Activated CD4-positive, alpha-beta memory T cell treated with anti-CD3 and anti-CD28 coated beads for 36 hours (primary cell): ENCODE data around the gene OCRL. TPM values are rescaled to one million over a fixed set of nuclear protein-coding genes. Genes with fewer than 3 reads are reported as not detected.
"Not testable (repeated sequence)": the region's sequence is repeated elsewhere in the genome, so short reads cannot be mapped to it uniquely, and the experiment has no call there.

ENCODE experiments used
- CTCF ChIA-PET: fragments of 350-600 bp; sonication (Branson Sonifier 250); formaldehyde crosslinking; loops from one replicate; lab custom pipeline; 2021; ENCODE audit warnings: antibody characterized with exemption, inconsistent platforms; lab: Charles Lee
- POLR2A ChIA-PET: fragments of 350-600 bp; sonication (Branson Sonifier 250); formaldehyde crosslinking; loops from one replicate; lab custom pipeline; 2021; ENCODE audit warnings: antibody characterized with exemption; lab: Charles Lee
- DNase-seq: peaks from one replicate; pipeline ENCODE4 v3.0.0-alpha.2; 2020
- H3K27ac Mint-ChIP-seq: one replicate; pipeline ENCODE4 v1.8.0; 2021; ENCODE audit warnings: mixed read lengths
- H3K27me3 Mint-ChIP-seq: one replicate; pipeline ENCODE4 v1.8.0; 2021; ENCODE audit warnings: mixed read lengths
- H3K36me3 Mint-ChIP-seq: one replicate; pipeline ENCODE4 v1.8.0; 2021; ENCODE audit warnings: mixed read lengths
- H3K4me1 Mint-ChIP-seq: one replicate; pipeline ENCODE4 v1.8.0; 2021; ENCODE audit warnings: low read depth, mixed read lengths
- H3K4me3 Mint-ChIP-seq: one replicate; pipeline ENCODE4 v1.8.0; 2021; ENCODE audit warnings: mild to moderate bottlenecking, mixed read lengths
- H3K9me3 Mint-ChIP-seq: one replicate; pipeline ENCODE4 v1.8.0; 2021; ENCODE audit warnings: mixed read lengths
- intact Hi-C: fragments of 100-400 bp; cut with micrococcal nuclease; formaldehyde crosslinking; loops from one replicate; pipeline ENCODE4 v1.15.1; 2023
- total RNA-seq, 2 experiments: library from RNA; stranded (reverse); gene quantifications; one replicate each; pipeline ENCODE4 v1.2.3, GENCODE V29; 2021

OCRL gene
- total RNA-seq, 2 experiments from 2014 or later = 2.8 to 3.2 TPM

- CTCF ChIA-PET = no interaction called here
- intact Hi-C loops = no loop called here
- DNase-seq = no peak
- Mint-ChIP-seq H3K4me3 (no peak overlapping the region), H3K27ac (no peak overlapping the region), H3K9me3 (no peaks in the 10 kb centered on the region), H3K36me3 (peaks cover 8% of the 10 kb centered on the region), H3K27me3 (no peaks in the 10 kb centered on the region), H3K4me1 (no peaks in the 10 kb centered on the region)
- POLR2A ChIA-PET = no interaction called here
Observed at GRCh38 chrX:129572422-129572821, 32.4 kb downstream of the OCRL start.

GRCh38 chrX:129573652-129574051, 33.6 kb downstream of the OCRL start:
- DNase-seq, CTCF ChIA-PET, POLR2A ChIA-PET, H3K27me3 Mint-ChIP-seq, H3K9me3 Mint-ChIP-seq, intact Hi-C loops, H3K27ac Mint-ChIP-seq, H3K4me3 Mint-ChIP-seq, H3K4me1 Mint-ChIP-seq, H3K36me3 Mint-ChIP-seq: not testable (repeated sequence)

- H3K4me3 Mint-ChIP-seq = no peak overlapping the region
- H3K4me1 Mint-ChIP-seq = no peaks in the 10 kb centered on the region
- ChIA-PET CTCF (no interaction called here), POLR2A (no interaction called here)
- intact Hi-C loops = no loop called here
- H3K27ac Mint-ChIP-seq = no peak overlapping the region
- H3K36me3 Mint-ChIP-seq = peaks cover 8% of the 10 kb centered on the region
- no peak for DNase-seq
- no peaks in the 10 kb centered on the region for H3K27me3 Mint-ChIP-seq
- H3K9me3 Mint-ChIP-seq = no peaks in the 10 kb centered on the region
Observed at GRCh38 chrX:129574214-129574613, 34.2 kb downstream of the OCRL start.

GRCh38 chrX:129576539-129576938, 36.5 kb downstream of the OCRL start:
- CTCF ChIA-PET = interaction anchor here (1.2 kb wide), 1 partner anchor 29 kb away, joined by 3 read pairs; no protein-coding TSS in a partner anchor
- Mint-ChIP-seq H3K4me3 (no peak overlapping the region), H3K9me3 (no peaks in the 10 kb centered on the region), H3K4me1 (no peaks in the 10 kb centered on the region), H3K27ac (no peak overlapping the region), H3K27me3 (no peaks in the 10 kb centered on the region), H3K36me3 (peaks cover 4% of the 10 kb centered on the region)
- intact Hi-C loops = no loop called here
- POLR2A ChIA-PET = no interaction called here
- DNase-seq = no peak

- Mint-ChIP-seq H3K9me3 (no peaks in the 10 kb centered on the region), H3K4me3 (no peak overlapping the region), H3K36me3 (peaks cover 4% of the 10 kb centered on the region), H3K27ac (no peak overlapping the region), H3K27me3 (no peaks in the 10 kb centered on the region), H3K4me1 (no peaks in the 10 kb centered on the region)
- ChIA-PET CTCF (interaction anchor here (1.2 kb wide), 1 partner anchor 28 kb away, joined by 3 read pairs; no protein-coding TSS in a partner anchor), POLR2A (no interaction called here)
- DNase-seq = no peak
- intact Hi-C loops = no loop called here
Observed at GRCh38 chrX:129577473-129577872, 37.4 kb downstream of the OCRL start.

- ChIA-PET CTCF (interaction anchor here (1.2 kb wide), 1 partner anchor 28 kb away, joined by 3 read pairs; no protein-coding TSS in a partner anchor), POLR2A (no interaction called here)
- no peak overlapping the region for H3K27ac Mint-ChIP-seq
- no peaks in the 10 kb centered on the region for H3K4me1 Mint-ChIP-seq
- H3K27me3 Mint-ChIP-seq = no peaks in the 10 kb centered on the region
- DNase-seq = no peak
- intact Hi-C loops = no loop called here
- no peaks in the 10 kb centered on the region for H3K9me3 Mint-ChIP-seq
- no peak overlapping the region for H3K4me3 Mint-ChIP-seq
- peaks cover 4% of the 10 kb centered on the region for H3K36me3 Mint-ChIP-seq
Observed at GRCh38 chrX:129577877-129578276, 37.8 kb downstream of the OCRL start.

GRCh38 chrX:129581904-129582303, 41.8 kb downstream of the OCRL start:
- no peaks in the 10 kb centered on the region for H3K36me3 Mint-ChIP-seq
- H3K4me3 Mint-ChIP-seq = no peak overlapping the region
- no peak for DNase-seq
- no peaks in the 10 kb centered on the region for H3K4me1 Mint-ChIP-seq
- intact Hi-C loops = no loop called here
- ChIA-PET CTCF (no interaction called here), POLR2A (no interaction called here)
- H3K9me3 Mint-ChIP-seq = no peaks in the 10 kb centered on the region
- H3K27me3 Mint-ChIP-seq = no peaks in the 10 kb centered on the region
- no peak overlapping the region for H3K27ac Mint-ChIP-seq

- Mint-ChIP-seq H3K27me3 (no peaks in the 10 kb centered on the region), H3K27ac (no peak overlapping the region), H3K36me3 (peaks cover 4% of the 10 kb centered on the region), H3K4me1 (no peaks in the 10 kb centered on the region), H3K9me3 (no peaks in the 10 kb centered on the region), H3K4me3 (no peak overlapping the region)
- CTCF ChIA-PET = no interaction called here
- POLR2A ChIA-PET = no interaction called here
- DNase-seq = no peak
- intact Hi-C loops = no loop called here
Observed at GRCh38 chrX:129585167-129585566, 45.1 kb downstream of the OCRL start.

GRCh38 chrX:129585691-129586090, 45.6 kb downstream of the OCRL start:
- Mint-ChIP-seq H3K9me3 (no peaks in the 10 kb centered on the region), H3K4me1 (no peaks in the 10 kb centered on the region), H3K4me3 (no peak overlapping the region), H3K27me3 (no peaks in the 10 kb centered on the region), H3K27ac (no peak overlapping the region), H3K36me3 (peaks cover 4% of the 10 kb centered on the region)
- CTCF ChIA-PET = no interaction called here
- DNase-seq = no peak
- intact Hi-C loops = no loop called here
- POLR2A ChIA-PET = no interaction called here

GRCh38 chrX:129586446-129586845, 46.4 kb downstream of the OCRL start:
- no peak overlapping the region for H3K4me3 Mint-ChIP-seq
- intact Hi-C loops = no loop called here
- no peaks in the 10 kb centered on the region for H3K4me1 Mint-ChIP-seq
- no peak for DNase-seq
- no peak overlapping the region for H3K27ac Mint-ChIP-seq
- ChIA-PET POLR2A (no interaction called here), CTCF (no interaction called here)
- no peaks in the 10 kb centered on the region for H3K9me3 Mint-ChIP-seq
- peaks cover 4% of the 10 kb centered on the region for H3K36me3 Mint-ChIP-seq
- H3K27me3 Mint-ChIP-seq = no peaks in the 10 kb centered on the region

GRCh38 chrX:129590596-129590995, 50.5 kb downstream of the OCRL start:
- ChIA-PET POLR2A (no interaction called here), CTCF (interaction anchor here (0.9 to 1.5 kb wide), 2 partner anchors 11 to 470 kb away, joined by 3 to 4 read pairs; no protein-coding TSS in a partner anchor)
- Mint-ChIP-seq H3K27ac (no peak overlapping the region), H3K27me3 (no peaks in the 10 kb centered on the region), H3K4me1 (no peaks in the 10 kb centered on the region), H3K36me3 (peaks cover 4% of the 10 kb centered on the region), H3K4me3 (no peak overlapping the region), H3K9me3 (no peaks in the 10 kb centered on the region)
- intact Hi-C loops = no loop called here
- DNase-seq = no peak

GRCh38 chrX:129593137-129593536, 53.1 kb downstream of the OCRL start:
- no peaks in the 10 kb centered on the region for H3K9me3 Mint-ChIP-seq
- H3K27me3 Mint-ChIP-seq = no peaks in the 10 kb centered on the region
- H3K36me3 Mint-ChIP-seq = peaks cover 1% of the 10 kb centered on the region
- ChIA-PET POLR2A (no interaction called here), CTCF (no interaction called here)
- H3K4me1 Mint-ChIP-seq = no peaks in the 10 kb centered on the region
- DNase-seq = no peak
- H3K4me3 Mint-ChIP-seq = no peak overlapping the region
- intact Hi-C loops = no loop called here
- H3K27ac Mint-ChIP-seq = no peak overlapping the region

- intact Hi-C loops = no loop called here
- POLR2A ChIA-PET = no interaction called here
- no peaks in the 10 kb centered on the region for H3K4me1 Mint-ChIP-seq
Observed at GRCh38 chrX:129594781-129595180, 54.7 kb downstream of the OCRL start.

More at GRCh38 chrX:129594781-129595180, 54.7 kb downstream of the OCRL start:
- Mint-ChIP-seq H3K27ac (no peak overlapping the region), H3K36me3 (no peaks in the 10 kb centered on the region), H3K9me3 (no peaks in the 10 kb centered on the region), H3K4me3 (no peak overlapping the region), H3K27me3 (no peaks in the 10 kb centered on the region)
- CTCF ChIA-PET = interaction anchor here (1.1 kb wide), 1 partner anchor 331 kb away, joined by 3 read pairs; no protein-coding TSS in a partner anchor
- DNase-seq = no peak
